DMS153 treated with DMSO at 0.1 percent for 48 hours (cell line): Measurements from ENCODE around the gene IYD.

Experiments
- DNase-seq: peaks from one replicate; lab custom pipeline; 2025; ENCODE audit not compliant: unreplicated experiment; lab: John Stamatoyannopoulos, UW

IYD gene

GRCh38 chr6:150368762-150369161 is at the start of gene IYD:
IYD (plus strand) TSS chr6:150369012; CDS start chr6:150369032, 20 bp downstream.
- no peak for DNase-seq

GRCh38 chr6:150319924-150320323 is 48.9 kb upstream of the IYD start:
- DNase-seq: no peak

DNA sequence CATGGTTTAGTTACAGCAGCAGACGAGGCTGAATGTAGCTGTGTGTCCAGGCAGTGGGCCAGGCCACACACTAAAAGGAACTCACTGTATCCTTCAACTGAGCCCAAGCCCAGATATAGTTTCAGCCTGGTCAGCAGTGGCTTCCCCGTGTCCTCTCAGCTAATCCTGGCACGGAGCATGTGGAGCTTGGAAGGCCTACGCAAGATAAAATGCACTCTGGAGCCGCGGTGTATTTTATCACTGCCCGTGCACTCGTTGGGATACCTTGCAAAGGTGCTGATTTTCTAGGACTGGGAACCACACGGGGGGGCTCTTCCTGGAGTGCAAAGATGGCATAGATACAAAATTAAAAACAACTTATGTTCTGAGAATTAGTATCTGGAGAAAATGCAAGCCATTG is 48.4 kb upstream of the IYD start:
- DNase-seq: no peak

DNA sequence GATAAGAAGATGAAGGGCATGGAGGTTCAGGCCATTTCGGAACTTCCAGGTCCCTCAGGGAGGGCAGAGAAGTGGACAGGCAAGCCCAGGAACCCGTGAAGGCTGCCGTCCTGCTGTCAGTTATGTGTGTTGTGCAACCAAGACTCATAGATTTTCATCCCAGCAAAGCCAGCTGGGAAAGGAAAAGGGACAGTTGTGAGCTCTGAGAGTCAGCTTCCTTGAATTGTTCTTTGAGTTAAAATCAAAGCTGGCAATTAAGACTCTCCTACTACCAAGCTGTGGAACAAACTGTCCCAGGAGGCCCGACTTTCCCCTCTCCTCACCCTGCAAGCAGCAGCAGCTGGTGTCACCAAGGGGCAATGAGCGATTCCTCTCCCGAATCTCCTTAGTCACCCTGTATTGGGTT is 46.3 kb upstream of the IYD start:
- no peak for DNase-seq

GRCh38 chr6:150323205-150323604 is 45.6 kb upstream of the IYD start:
- DNase-seq: no peak

- no peak for DNase-seq
These were observed 44.8 kb upstream of the IYD start for GRCh38 chr6:150324044-150324443.

- DNase-seq: no peak
These were observed 43.6 kb upstream of the IYD start for GRCh38 chr6:150325066-150325772.

DNA sequence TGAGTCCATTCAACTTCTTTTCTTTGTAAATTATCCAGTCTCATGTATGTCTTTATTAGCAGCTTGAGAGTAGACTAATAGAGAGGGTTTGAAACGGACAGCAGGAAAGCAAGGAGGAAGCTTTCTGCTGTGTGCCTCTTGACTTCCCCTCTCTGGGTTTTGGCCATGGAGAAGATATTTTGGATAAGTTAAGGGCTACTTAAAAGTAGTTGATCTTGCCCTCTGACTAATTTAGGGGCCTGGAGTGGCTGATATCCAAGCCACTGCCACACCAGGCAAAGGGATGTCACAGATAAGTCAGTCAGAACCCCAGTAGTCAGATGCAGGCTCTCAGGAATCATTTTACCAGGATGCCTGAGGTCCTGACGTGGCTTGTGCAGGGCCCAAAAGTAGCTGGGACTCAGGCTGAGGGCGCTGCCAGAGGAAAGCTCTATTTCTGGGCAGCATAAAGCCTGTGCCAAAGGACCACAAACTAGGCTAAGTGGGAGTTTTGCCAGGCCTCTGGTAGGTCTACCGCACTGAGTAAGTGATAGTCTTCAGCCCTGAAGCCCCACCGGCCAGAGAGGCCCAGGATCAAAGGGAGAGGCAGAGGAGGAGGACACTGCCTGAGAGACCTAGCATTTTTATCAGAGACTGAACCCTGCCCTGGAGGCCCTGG is 41.6 kb upstream of the IYD start:
- DNase-seq: no peak

DNA sequence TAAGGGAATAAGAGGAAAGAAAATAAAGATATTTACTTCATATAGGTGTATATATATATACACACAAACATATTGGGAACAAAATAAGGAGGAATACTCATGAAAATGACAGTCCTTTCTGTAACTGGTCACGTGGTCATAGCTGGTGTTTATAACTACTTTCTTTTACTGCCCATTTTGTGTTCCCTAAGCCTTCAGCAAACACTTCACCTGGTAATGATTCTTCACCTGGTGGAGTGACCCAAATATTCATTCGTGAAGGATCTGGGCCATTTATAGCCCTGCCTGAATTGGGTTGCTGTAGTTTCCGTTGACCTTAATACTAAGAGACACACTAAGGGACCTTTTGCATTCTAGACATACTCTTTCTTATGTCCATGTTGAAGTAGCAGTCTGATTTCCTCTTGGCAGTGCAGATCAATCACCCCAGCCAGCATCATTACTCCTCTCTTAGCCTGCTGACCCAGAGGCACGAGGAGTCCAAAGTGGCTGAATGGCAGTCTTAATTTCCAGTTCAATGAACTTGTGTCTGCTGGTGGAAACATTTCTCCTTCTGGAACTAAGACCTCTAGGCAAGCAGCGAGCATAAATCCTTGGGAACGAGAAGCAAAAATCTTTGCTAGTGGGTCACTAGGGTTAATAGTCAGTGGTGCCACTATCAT is 39.9 kb upstream of the IYD start:
- peak; percentile 4 for DNase-seq

GRCh38 chr6:150331344-150331743 is 37.5 kb upstream of the IYD start:
- no peak for DNase-seq

GRCh38 chr6:150332939-150333584 is 35.8 kb upstream of the IYD start:
- DNase-seq: no peak

GRCh38 chr6:150333585-150333941 is 35.2 kb upstream of the IYD start:
- no peak for DNase-seq

DNA sequence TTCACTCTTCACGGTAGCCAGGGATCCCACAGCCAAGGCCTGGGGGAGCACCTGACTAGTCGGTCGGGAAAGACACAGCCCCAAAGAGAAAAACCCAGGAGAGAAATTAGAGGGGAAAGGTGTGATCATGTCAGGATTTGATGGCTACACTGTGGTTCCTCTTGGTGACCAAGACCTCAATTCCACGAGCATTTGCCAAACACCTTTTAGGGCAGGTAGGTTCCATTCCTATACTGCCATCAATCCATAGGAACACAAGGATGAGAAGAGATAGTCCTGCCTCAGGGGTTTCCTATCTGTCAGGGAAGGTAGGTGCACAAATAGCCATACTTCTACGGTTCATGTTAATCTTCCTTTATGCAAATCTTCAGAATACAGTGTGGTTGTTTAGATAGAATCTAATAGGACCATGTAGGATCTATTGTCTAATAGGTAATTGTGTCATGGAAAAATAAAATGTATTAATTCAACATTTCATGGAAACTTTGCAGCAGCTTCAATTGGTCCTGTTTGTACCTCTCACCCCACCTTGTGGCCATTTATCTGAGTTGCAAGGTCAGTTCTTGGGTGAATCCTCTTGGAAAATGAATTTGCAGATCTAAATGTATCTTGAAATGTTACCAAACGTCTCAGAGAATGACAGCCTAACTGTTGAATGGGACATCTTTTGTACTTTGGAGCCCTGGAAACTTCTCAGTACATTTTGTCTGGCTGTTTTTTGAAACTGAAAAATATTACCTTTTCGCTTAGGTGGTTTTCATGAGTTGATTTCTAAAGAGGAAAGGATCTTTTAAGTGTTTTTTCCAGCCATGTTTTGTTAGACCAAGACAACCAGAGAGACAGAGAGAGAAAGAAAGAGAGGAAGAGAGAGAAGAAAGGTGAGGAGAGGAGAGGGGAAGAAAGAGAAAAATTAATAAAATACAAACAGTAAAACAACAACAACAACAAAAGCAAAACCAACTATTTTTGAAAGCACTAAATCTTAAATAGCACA is 33.7 kb upstream of the IYD start:
- peak; percentile 32 for DNase-seq

- peak; percentile 20 for DNase-seq
These were observed 32.5 kb upstream of the IYD start for GRCh38 chr6:150336299-150336698.

- DNase-seq: no peak
These were observed 32.1 kb upstream of the IYD start for GRCh38 chr6:150336708-150337107.

DNA sequence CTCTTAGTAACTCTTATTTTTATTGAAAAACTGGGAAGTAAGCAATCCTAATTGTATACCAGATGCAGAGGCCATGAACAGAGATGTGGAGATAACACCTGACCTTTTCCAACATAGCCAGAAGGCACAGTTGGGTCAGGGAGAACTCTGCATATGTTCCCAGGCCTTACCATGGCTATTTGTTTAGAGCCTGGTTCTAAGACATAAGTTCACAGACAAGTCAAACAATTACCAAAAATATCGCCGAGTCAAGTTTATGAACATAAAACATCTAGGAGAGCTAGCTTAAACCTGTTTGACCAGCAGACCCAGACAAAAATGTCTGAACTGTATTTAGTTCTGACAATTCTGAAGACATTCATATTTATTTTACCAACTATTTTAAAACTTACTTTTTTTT is 26.7 kb upstream of the IYD start:
- DNase-seq: no peak

- no peak for DNase-seq
These were observed 25.4 kb upstream of the IYD start for GRCh38 chr6:150343434-150343833.

GRCh38 chr6:150345781-150346180 is 23.0 kb upstream of the IYD start:
- no peak for DNase-seq

- no peak for DNase-seq
These were observed 22.5 kb upstream of the IYD start for GRCh38 chr6:150346346-150346745.

- DNase-seq: no peak
These were observed 21.0 kb upstream of the IYD start for GRCh38 chr6:150347845-150348244.

DNA sequence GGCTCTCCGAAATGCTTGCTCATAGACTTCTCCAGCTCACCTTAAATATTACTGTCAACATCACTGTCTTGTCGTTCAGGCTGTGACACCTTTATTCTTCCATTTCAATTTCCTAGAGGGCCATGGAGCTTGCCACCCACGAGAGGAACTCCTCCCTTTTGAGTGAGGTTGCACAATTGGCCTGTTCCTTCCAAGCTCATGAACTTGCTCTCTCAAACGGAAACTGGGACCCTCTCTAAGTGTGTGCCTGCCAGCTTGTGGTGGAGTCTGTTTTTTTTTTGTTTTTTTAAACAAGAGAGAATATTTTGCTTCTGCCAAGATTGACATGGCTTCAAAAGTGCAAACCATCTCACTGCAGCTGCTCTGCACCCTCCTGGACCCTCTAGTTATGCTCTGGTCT is 19.3 kb upstream of the IYD start:
- no peak for DNase-seq
